ENCODE data around the gene PLA2G4C. TPM values are rescaled to one million over a fixed set of nuclear protein-coding genes. Genes with fewer than 3 reads are reported as not detected.

The PLA2G4C gene
- total RNA-seq, 1 experiment from 2014 or later = 4.5 TPM

DNA sequence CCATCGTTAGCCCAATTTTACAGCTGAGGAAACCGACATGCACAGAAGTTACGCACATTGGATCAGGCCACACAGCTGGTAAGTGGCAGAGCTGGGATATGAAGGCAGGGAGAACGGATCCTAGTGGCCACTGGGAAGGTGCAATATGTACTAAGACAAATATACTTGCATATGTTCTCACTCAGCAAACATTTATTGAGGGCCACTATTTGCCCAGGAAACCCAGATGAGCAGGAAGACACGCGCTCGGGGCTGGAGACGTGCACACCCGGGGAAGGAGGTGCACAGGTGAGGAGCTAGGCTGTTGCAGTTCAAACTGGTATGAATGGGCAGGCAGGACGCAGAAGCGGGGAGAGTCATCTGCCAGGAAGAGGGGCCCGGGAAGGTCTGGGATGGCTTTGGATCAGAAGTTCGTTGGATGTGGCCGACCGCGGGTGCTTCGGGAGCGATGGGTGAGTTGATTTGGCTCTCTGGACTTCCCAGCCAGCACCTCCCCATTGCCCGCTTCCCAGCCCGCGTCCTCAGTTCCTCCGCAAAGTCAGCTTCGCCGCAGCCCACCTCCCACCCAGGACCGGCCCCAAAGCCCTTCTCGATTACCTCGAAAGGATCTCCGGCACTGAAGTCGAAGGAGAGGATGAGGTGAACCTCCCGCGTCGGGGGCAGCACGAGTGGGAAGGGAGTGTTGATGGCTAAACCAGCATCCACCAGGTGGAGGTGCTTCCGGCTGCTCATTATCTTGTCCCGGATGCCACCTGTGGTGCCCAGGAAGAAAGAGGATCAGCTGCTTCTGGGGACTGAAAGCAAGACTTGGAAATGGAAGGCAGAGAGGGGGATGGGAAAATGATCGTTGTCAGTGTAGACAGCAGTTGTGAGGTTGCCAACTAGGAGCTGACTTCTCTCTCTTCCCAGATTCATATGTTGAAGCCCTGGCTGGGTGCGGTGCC is 48.9 kb downstream of the PLA2G4C start (continued):
- TF ChIP-seq, protein P1, sequence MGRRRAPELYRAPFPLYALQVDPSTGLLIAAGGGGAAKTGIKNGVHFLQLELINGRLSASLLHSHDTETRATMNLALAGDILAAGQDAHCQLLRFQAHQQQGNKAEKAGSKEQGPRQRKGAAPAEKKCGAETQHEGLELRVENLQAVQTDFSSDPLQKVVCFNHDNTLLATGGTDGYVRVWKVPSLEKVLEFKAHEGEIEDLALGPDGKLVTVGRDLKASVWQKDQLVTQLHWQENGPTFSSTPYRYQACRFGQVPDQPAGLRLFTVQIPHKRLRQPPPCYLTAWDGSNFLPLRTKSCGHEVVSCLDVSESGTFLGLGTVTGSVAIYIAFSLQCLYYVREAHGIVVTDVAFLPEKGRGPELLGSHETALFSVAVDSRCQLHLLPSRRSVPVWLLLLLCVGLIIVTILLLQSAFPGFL (CRISPR knock-in tag; IDR thresholded peaks at IDR 0.05; ENCODE audit: borderline replicate concordance) = no peak
- TF ChIP-seq FOXP1 (CRISPR knock-in tag; IDR thresholded peaks at IDR 0.05; ENCODE audit: borderline replicate concordance) = peak; percentile 47; the same call in 1 of the 2 replicates
- TF ChIP-seq RORB (CRISPR knock-in tag; IDR thresholded peaks at IDR 0.05) = no peak
- 0 out of 2 replicates have a peak, but pooled peaks have one; percentile 9 for TF ChIP-seq SMAD4 (CRISPR knock-in tag; IDR thresholded peaks at IDR 0.05)
- no peak for TF ChIP-seq OVOL2 (CRISPR knock-in tag; IDR thresholded peaks at IDR 0.05; ENCODE audit: borderline replicate concordance)
- TF ChIP-seq SP1 (CRISPR knock-in tag; conservative IDR thresholded peaks at IDR 0.05) = peak; percentile 45; the same call in 1 of the 2 replicates
- TF ChIP-seq ZNF263 (CRISPR knock-in tag; IDR thresholded peaks at IDR 0.05; ENCODE audit: low read depth) = no peak
- 0 out of 2 replicates have a peak, but pooled peaks have one; percentile 44 for TF ChIP-seq CBFB (CRISPR knock-in tag; IDR thresholded peaks at IDR 0.05; ENCODE audit: low read depth)
- TF ChIP-seq, protein P2, sequence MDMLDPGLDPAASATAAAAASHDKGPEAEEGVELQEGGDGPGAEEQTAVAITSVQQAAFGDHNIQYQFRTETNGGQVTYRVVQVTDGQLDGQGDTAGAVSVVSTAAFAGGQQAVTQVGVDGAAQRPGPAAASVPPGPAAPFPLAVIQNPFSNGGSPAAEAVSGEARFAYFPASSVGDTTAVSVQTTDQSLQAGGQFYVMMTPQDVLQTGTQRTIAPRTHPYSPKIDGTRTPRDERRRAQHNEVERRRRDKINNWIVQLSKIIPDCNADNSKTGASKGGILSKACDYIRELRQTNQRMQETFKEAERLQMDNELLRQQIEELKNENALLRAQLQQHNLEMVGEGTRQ (CRISPR knock-in tag; IDR thresholded peaks at IDR 0.05) = peak; percentile 22; the same call in 1 of the 2 replicates
- peak; percentile 72 for TF ChIP-seq MAX (CRISPR knock-in tag; IDR thresholded peaks at IDR 0.05)

DNA sequence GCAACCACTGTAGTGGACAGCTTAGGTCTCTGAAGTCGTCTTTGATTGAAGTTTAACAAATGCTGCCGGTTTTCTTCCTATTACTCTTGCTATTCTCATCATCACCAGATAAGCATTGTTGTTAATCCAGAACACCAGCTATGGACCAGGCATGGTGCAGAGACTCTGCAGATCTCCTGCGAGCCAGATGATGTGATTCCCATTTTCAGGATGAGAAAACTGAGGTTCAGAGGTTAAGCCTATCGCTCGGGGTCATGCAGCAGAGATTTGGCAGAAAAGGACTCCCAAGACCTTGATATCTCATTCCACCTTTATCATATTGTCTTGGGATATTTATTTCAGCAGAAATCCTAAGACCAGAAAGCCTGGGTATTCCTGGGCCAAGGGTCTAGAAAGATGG is 50.2 kb downstream of the PLA2G4C start:
- ChIA-PET CTCF (interaction anchor here (1.2 to 1.7 kb wide), 3 partner anchors 9 to 92 kb away, joined by 4 to 12 read pairs (median 9); partner anchors contain the start of gene PLA2G4C), POLR2A (no interaction called here)

GRCh38 chr19:48059331-48059730 is 51.3 kb downstream of the PLA2G4C start:
- CTCF ChIA-PET = no interaction called here
- no peak for TF ChIP-seq SMAD4 (CRISPR knock-in tag; IDR thresholded peaks at IDR 0.05)
- no peak for TF ChIP-seq SP1 (CRISPR knock-in tag; conservative IDR thresholded peaks at IDR 0.05)
- no peak for TF ChIP-seq ZNF671 (CRISPR knock-in tag; IDR thresholded peaks at IDR 0.05)
- TF ChIP-seq RORB (CRISPR knock-in tag; IDR thresholded peaks at IDR 0.05) = no peak
- TF ChIP-seq, protein P3, sequence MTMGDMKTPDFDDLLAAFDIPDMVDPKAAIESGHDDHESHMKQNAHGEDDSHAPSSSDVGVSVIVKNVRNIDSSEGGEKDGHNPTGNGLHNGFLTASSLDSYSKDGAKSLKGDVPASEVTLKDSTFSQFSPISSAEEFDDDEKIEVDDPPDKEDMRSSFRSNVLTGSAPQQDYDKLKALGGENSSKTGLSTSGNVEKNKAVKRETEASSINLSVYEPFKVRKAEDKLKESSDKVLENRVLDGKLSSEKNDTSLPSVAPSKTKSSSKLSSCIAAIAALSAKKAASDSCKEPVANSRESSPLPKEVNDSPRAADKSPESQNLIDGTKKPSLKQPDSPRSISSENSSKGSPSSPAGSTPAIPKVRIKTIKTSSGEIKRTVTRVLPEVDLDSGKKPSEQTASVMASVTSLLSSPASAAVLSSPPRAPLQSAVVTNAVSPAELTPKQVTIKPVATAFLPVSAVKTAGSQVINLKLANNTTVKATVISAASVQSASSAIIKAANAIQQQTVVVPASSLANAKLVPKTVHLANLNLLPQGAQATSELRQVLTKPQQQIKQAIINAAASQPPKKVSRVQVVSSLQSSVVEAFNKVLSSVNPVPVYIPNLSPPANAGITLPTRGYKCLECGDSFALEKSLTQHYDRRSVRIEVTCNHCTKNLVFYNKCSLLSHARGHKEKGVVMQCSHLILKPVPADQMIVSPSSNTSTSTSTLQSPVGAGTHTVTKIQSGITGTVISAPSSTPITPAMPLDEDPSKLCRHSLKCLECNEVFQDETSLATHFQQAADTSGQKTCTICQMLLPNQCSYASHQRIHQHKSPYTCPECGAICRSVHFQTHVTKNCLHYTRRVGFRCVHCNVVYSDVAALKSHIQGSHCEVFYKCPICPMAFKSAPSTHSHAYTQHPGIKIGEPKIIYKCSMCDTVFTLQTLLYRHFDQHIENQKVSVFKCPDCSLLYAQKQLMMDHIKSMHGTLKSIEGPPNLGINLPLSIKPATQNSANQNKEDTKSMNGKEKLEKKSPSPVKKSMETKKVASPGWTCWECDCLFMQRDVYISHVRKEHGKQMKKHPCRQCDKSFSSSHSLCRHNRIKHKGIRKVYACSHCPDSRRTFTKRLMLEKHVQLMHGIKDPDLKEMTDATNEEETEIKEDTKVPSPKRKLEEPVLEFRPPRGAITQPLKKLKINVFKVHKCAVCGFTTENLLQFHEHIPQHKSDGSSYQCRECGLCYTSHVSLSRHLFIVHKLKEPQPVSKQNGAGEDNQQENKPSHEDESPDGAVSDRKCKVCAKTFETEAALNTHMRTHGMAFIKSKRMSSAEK (CRISPR knock-in tag; IDR thresholded peaks at IDR 0.05; ENCODE audit: borderline replicate concordance) = no peak
- TF ChIP-seq, protein P4, sequence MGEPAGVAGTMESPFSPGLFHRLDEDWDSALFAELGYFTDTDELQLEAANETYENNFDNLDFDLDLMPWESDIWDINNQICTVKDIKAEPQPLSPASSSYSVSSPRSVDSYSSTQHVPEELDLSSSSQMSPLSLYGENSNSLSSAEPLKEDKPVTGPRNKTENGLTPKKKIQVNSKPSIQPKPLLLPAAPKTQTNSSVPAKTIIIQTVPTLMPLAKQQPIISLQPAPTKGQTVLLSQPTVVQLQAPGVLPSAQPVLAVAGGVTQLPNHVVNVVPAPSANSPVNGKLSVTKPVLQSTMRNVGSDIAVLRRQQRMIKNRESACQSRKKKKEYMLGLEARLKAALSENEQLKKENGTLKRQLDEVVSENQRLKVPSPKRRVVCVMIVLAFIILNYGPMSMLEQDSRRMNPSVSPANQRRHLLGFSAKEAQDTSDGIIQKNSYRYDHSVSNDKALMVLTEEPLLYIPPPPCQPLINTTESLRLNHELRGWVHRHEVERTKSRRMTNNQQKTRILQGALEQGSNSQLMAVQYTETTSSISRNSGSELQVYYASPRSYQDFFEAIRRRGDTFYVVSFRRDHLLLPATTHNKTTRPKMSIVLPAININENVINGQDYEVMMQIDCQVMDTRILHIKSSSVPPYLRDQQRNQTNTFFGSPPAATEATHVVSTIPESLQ (CRISPR knock-in tag; IDR thresholded peaks at IDR 0.05) = no peak
- no peak for TF ChIP-seq ZBTB43 (CRISPR knock-in tag; IDR thresholded peaks at IDR 0.05)
- TF ChIP-seq GABPB1 (CRISPR knock-in tag; IDR thresholded peaks at IDR 0.05) = no peak
- TF ChIP-seq ZNF263 (CRISPR knock-in tag; IDR thresholded peaks at IDR 0.05; ENCODE audit: low read depth) = no peak
- TF ChIP-seq ATF1 (CRISPR knock-in tag; IDR thresholded peaks at IDR 0.05) = no peak

More for the DNA sequence above, 50.2 kb downstream of the PLA2G4C start:
- DNase-seq (ENCODE audit: low spot score) (no peak), ATAC-seq (no peak)
- H3K9me3 Mint-ChIP-seq = peaks cover 7% of the 10 kb centered on the region
- H3K4me3 Mint-ChIP-seq = no peak overlapping the region
- H3K4me1 Mint-ChIP-seq = peaks cover 35% of the 10 kb centered on the region
- no peak overlapping the region for H3K27ac Mint-ChIP-seq
- no peaks in the 10 kb centered on the region for H3K27me3 Mint-ChIP-seq (ENCODE audit: low read depth)
- H3K36me3 Mint-ChIP-seq = peaks cover 7% of the 10 kb centered on the region; the same call in 1 of the 2 replicates
- TF ChIP-seq CREM (CRISPR knock-in tag; IDR thresholded peaks at IDR 0.05) = no peak
- TF ChIP-seq ZNF121 (CRISPR knock-in tag; IDR thresholded peaks at IDR 0.05) = no peak
- no peak for TF ChIP-seq ZMAT4 (CRISPR knock-in tag; IDR thresholded peaks at IDR 0.05)

More at GRCh38 chr19:48059331-48059730, 51.3 kb downstream of the PLA2G4C start:
- 0 out of 2 replicates have a peak, but pooled peaks cover 2% of the 10 kb centered on the region for H3K36me3 Mint-ChIP-seq
- H3K4me3 Mint-ChIP-seq = no peak overlapping the region
- H3K27ac Mint-ChIP-seq = no peak overlapping the region
- no peaks in the 10 kb centered on the region for H3K9me3 Mint-ChIP-seq
- H3K4me1 Mint-ChIP-seq = peaks cover 28% of the 10 kb centered on the region
- no peak for ATAC-seq
- POLR2A ChIA-PET = no interaction called here
- DNase-seq (ENCODE audit: low spot score) = no peak
- no peaks in the 10 kb centered on the region for H3K27me3 Mint-ChIP-seq (ENCODE audit: low read depth)

Measured in WTC11 (cell line).